HG02981 (cell line): ENCODE measurements around the gene ABI3BP.

Experiments used
- ATAC-seq: cut with Tn5 transposase; IDR thresholded peaks from one replicate; pipeline ENCODE4 v1.9.1; 2021; ENCODE audit warnings: mild to moderate bottlenecking, moderate library complexity; ENCODE audit not compliant: unreplicated experiment

Gene ABI3BP

GRCh38 chr3:100893590-100893989 lies 99.6 kb downstream of the ABI3BP start:
- no peak for ATAC-seq

GRCh38 chr3:100893108-100893507 lies 100.1 kb downstream of the ABI3BP start:
- no peak for ATAC-seq

- no peak for ATAC-seq
These were observed 101.4 kb downstream of the ABI3BP start for GRCh38 chr3:100891827-100892226.

GRCh38 chr3:100891033-100891432 lies 102.2 kb downstream of the ABI3BP start:
- ATAC-seq = no peak

GRCh38 chr3:100888881-100889280 lies 104.3 kb downstream of the ABI3BP start:
- no peak for ATAC-seq

GRCh38 chr3:100882571-100882984 lies 110.6 kb downstream of the ABI3BP start:
- ATAC-seq = no peak

GRCh38 chr3:100880845-100881244 lies 112.4 kb downstream of the ABI3BP start:
- ATAC-seq = no peak

- ATAC-seq = no peak
These were observed 113.1 kb downstream of the ABI3BP start for GRCh38 chr3:100880072-100880471.

- ATAC-seq = no peak
These were observed 113.9 kb downstream of the ABI3BP start for GRCh38 chr3:100879195-100879810.

- ATAC-seq = no peak
These were observed 115.9 kb downstream of the ABI3BP start for GRCh38 chr3:100877286-100877685.

GRCh38 chr3:100875239-100875638 lies 118.0 kb downstream of the ABI3BP start:
- ATAC-seq = no peak

- ATAC-seq = no peak
These were observed 119.6 kb downstream of the ABI3BP start for GRCh38 chr3:100873611-100874010.

- ATAC-seq = no peak
These were observed 121.9 kb downstream of the ABI3BP start for GRCh38 chr3:100871306-100871705.

GRCh38 chr3:100869787-100870186 lies 123.4 kb downstream of the ABI3BP start:
- ATAC-seq = no peak

- ATAC-seq = no peak
These were observed 124.3 kb downstream of the ABI3BP start for GRCh38 chr3:100868894-100869293.

GRCh38 chr3:100868096-100868495 lies 125.1 kb downstream of the ABI3BP start:
- ATAC-seq = no peak

- no peak for ATAC-seq
These were observed 127.8 kb downstream of the ABI3BP start for GRCh38 chr3:100865442-100865841.

- no peak for ATAC-seq
These were observed 128.6 kb downstream of the ABI3BP start for GRCh38 chr3:100864471-100865250.

GRCh38 chr3:100857863-100858262 lies 135.4 kb downstream of the ABI3BP start:
- ATAC-seq = no peak

GRCh38 chr3:100856821-100857220 lies 136.4 kb downstream of the ABI3BP start:
- ATAC-seq = no peak

GRCh38 chr3:100852840-100853239 lies 140.4 kb downstream of the ABI3BP start:
- no peak for ATAC-seq

- ATAC-seq = no peak
These were observed 142.5 kb downstream of the ABI3BP start for GRCh38 chr3:100850701-100851100.
